ENCODE results near the gene VSX1. TPM values are rescaled to one million over a fixed set of nuclear protein-coding genes. Genes with fewer than 3 reads are reported as not detected.
A peak's percentile ranks its signal among the peaks of the same experiment; 100 is the strongest.

Gene VSX1
- total and polyA plus RNA-seq, 9 of the 15 experiments (the other 6 are each of a cell fraction or from before 2014, with no cell fraction given) = not detected

DNA sequence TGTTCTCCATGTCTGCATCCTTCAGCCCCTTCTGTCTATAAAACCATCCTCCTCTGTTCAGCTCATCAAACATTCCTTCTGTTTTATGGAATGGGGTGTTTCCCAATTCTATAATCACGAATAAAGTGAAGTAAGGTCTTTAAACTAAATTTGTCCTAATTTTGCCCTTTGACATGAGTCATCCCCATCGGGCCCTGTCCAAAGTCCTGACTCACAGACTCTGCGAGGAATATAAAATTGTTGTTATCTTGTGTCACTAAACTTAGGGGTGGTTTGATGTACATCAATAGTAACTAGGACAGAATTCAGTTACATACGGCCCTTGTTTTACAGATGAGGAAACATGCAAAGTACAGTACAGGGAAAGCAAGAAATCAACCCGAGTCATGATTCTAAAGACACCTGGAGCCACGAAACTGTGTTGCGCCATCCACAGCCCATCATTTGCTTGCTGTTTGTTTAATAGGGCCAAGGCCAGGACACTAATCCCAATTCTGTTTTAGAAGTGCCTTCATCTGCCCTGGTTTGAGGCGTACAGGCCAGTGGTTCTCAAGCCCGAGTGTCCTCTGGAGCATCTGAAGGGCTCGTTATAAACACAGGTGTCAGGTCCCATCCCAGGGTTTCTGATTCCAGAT is 26.8 kb downstream of the VSX1 start:
- H3K4me1 ChIP-seq (replicated peaks in 1 of 2; ENCODE audit: control insufficient read depth in 2 of 2, insufficient read depth in 2 of 2, low read length in 2 of 2) = peaks cover 7 to 24% of the 10 kb centered on the region in 2 experiments; a peak in 4 of 5 replicates
- H3K27me3 ChIP-seq (ENCODE audit: control insufficient read depth in 2 of 2, insufficient read depth in 2 of 2, low read length in 2 of 2) = peaks cover 0 to 40% of the 10 kb centered on the region in 2 experiments; a peak in 3 of 5 replicates
- DNase-seq (ENCODE audit: extremely low read depth in 1 of 4, low spot score in 3 of 4) (peak in 2 of 4 experiments; percentile 23 to 27), ATAC-seq (no peak), FAIRE-seq (no peak)
- H3K27ac ChIP-seq (ENCODE audit: extremely low read depth, low read depth, low read length) = no peak overlapping the region
- intact Hi-C loops (cut with micrococcal nuclease) (no loop called here), in situ Hi-C loops (cut with MboI) (no loop called here)
- POLR2A ChIA-PET = no interaction called here
- no peak overlapping the region for H3K4me3 ChIP-seq
- H3K79me2 ChIP-seq (ENCODE audit: control insufficient read depth, insufficient read depth, low read length) = no peaks in the 10 kb centered on the region
- H3K9me3 ChIP-seq (replicated peaks; ENCODE audit: control insufficient read depth, insufficient read depth, low read depth, low read length) = no peaks in the 10 kb centered on the region
- H3K4me2 ChIP-seq (ENCODE audit: insufficient read depth, low read length) = no peak overlapping the region
- no peaks in the 10 kb centered on the region; the same call in 1 of the 2 replicates for H4K20me1 ChIP-seq (replicated peaks; ENCODE audit: control insufficient read depth, insufficient read depth, low read length)
- no TSS peak for BruUV-seq (replicated peaks)
- H2AFZ ChIP-seq (ENCODE audit: low read depth, low read length) = no peak overlapping the region
- 28% methylated on average over 9 of the region's 10 CpGs for WGBS (ENCODE audit: insufficient coverage, low coverage, missing lambda C conversion rate)
- CTCF ChIA-PET (ENCODE audit: low intra/inter-chr PET ratio) = no interaction called here
- H3K9me1 ChIP-seq (ENCODE audit: control insufficient read depth, insufficient read depth, low read length) = no peaks in the 10 kb centered on the region
- H3K36me3 ChIP-seq (ENCODE audit: control insufficient read depth, insufficient read depth, low read length) = no peaks in the 10 kb centered on the region
- no peak overlapping the region for H3K9ac ChIP-seq (ENCODE audit: insufficient read depth in 1 of 2, low read depth in 2 of 2, low read length in 2 of 2)
- TF ChIP-seq PREB (CRISPR knock-in tag; IDR thresholded peaks at IDR 0.05) (no peak), FOXA1 (IDR thresholded peaks at IDR 0.05; ENCODE audit: borderline replicate concordance) (no peak), NR1H2 (CRISPR knock-in tag; IDR thresholded peaks at IDR 0.05) (no peak), HMG20A (CRISPR knock-in tag; conservative IDR thresholded peaks at IDR 0.05) (no peak), SRSF9 (IDR thresholded peaks at IDR 0.05; ENCODE audit: borderline replicate concordance, low read depth, low read length) (no peak), SRF (CRISPR knock-in tag; IDR thresholded peaks at IDR 0.05) (no peak), MTA2 (IDR thresholded peaks at IDR 0.05; ENCODE audit: low read depth) (no peak), MEF2A (IDR thresholded peaks at IDR 0.05; ENCODE audit: control insufficient read depth, low read depth, low read length) (no peak), THRAP3 (IDR thresholded peaks at IDR 0.05; ENCODE audit: borderline replicate concordance) (no peak), ZNF175 (CRISPR knock-in tag; IDR thresholded peaks at IDR 0.05; ENCODE audit: low read depth) (0 out of 2 replicates have a peak, but pooled peaks have one; percentile 39), GABPB2 (CRISPR knock-in tag; conservative IDR thresholded peaks at IDR 0.05) (no peak), KDM5B (IDR thresholded peaks at IDR 0.05; ENCODE audit: insufficient replicate concordance, low read depth, low read length) (no peak)
- TF ChIP-seq, protein P1, sequence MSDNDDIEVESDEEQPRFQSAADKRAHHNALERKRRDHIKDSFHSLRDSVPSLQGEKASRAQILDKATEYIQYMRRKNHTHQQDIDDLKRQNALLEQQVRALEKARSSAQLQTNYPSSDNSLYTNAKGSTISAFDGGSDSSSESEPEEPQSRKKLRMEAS (CRISPR knock-in tag; IDR thresholded peaks at IDR 0.05) = no peak
- TF ChIP-seq, protein P2, sequence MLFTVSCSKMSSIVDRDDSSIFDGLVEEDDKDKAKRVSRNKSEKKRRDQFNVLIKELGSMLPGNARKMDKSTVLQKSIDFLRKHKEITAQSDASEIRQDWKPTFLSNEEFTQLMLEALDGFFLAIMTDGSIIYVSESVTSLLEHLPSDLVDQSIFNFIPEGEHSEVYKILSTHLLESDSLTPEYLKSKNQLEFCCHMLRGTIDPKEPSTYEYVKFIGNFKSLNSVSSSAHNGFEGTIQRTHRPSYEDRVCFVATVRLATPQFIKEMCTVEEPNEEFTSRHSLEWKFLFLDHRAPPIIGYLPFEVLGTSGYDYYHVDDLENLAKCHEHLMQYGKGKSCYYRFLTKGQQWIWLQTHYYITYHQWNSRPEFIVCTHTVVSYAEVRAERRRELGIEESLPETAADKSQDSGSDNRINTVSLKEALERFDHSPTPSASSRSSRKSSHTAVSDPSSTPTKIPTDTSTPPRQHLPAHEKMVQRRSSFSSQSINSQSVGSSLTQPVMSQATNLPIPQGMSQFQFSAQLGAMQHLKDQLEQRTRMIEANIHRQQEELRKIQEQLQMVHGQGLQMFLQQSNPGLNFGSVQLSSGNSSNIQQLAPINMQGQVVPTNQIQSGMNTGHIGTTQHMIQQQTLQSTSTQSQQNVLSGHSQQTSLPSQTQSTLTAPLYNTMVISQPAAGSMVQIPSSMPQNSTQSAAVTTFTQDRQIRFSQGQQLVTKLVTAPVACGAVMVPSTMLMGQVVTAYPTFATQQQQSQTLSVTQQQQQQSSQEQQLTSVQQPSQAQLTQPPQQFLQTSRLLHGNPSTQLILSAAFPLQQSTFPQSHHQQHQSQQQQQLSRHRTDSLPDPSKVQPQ (CRISPR knock-in tag; IDR thresholded peaks at IDR 0.05; ENCODE audit: borderline replicate concordance) = no peak

All from K562 (cell line).